HepG2 (cell line): ENCODE measurements around the gene ZMIZ1. TPM values are rescaled to one million over a fixed set of nuclear protein-coding genes. Genes with fewer than 3 reads are reported as not detected.

ENCODE experiments used
- ATAC-seq: fragments of 200-7000 bp; cut with Tn5 transposase; 3 replicates; pipeline ENCODE4 v1.9.1; 2020; ENCODE audit warnings: mild to moderate bottlenecking, moderate library complexity
- BruUV-seq: library from RNA; stranded (reverse); fragments of 400-500 nt; replicated peaks from 2 replicates; lab custom pipeline; 2021; lab: Mats Ljungman, UMichigan
- CTCF ChIA-PET: fragments of 300-600 bp; formaldehyde crosslinking; extraction: SDS; loops from one replicate; lab custom pipeline; 2021; ENCODE audit warnings: low total read pairs, inconsistent platforms, low intra/inter-chr PET ratio; lab: Yijun Ruan, JAX
- POLR2A ChIA-PET: fragments of 350-600 bp; sonication (Branson Sonifier 250); formaldehyde crosslinking; loops from one replicate; lab custom pipeline; 2020; ENCODE audit warnings: antibody characterized with exemption, inconsistent platforms; lab: Yijun Ruan, JAX
- DNase-seq: peaks from one replicate; pipeline ENCODE4 v3.0.0-alpha.2; 2015; ENCODE audit warnings: low spot score
- FAIRE-seq: peaks from 3 replicates; lab custom pipeline; 2011; peaks lifted over from hg19 to GRCh38; lab: Jason Lieb, UNC
- H2AFZ ChIP-seq: one replicate; pipeline ENCODE4 v1.6.1; 2011; ENCODE audit warnings: low read length, inconsistent platforms
- H3K27ac ChIP-seq: fragments of 300-600 bp; 3 replicates; pipeline ENCODE4 v1.8.0; 2011; ENCODE audit warnings: mixed run types, mild to moderate bottlenecking, mixed read lengths, low read length, inconsistent platforms; ENCODE audit not compliant: insufficient read depth; ENCODE audit errors: extremely low read length
- H3K27me3 ChIP-seq, 2 experiments: fragments of 200-600 bp in 1 of 2; 2 replicates in 1 of 2; 3 replicates in 1 of 2; pipeline versions ENCODE4 v1.6.0 to v1.8.0; 2011; ENCODE audit warnings: low read length in 2 of 2, mild to moderate bottlenecking in 2 of 2, moderate library complexity in 2 of 2, inconsistent platforms in 1 of 2; ENCODE audit not compliant: insufficient read depth in 2 of 2, control insufficient read depth in 1 of 2
- H3K36me3 ChIP-seq, 2 experiments: fragments of 200-600 bp in 1 of 2; replicated peaks in 1 of 2; 2 replicates in 1 of 2; 3 replicates in 1 of 2; pipeline versions ENCODE4 v1.5.1 to v1.8.0; 2011; ENCODE audit warnings: low read length in 2 of 2, inconsistent platforms in 1 of 2; ENCODE audit not compliant: insufficient read depth in 2 of 2, control insufficient read depth in 1 of 2
- H3K4me1 ChIP-seq: 2 replicates; pipeline ENCODE4 v1.5.1; 2012; ENCODE audit warnings: low read length, inconsistent platforms; ENCODE audit not compliant: insufficient read depth
- H3K4me2 ChIP-seq: 2 replicates; pipeline ENCODE4 v1.6.0; 2011; ENCODE audit warnings: low read depth, low read length, inconsistent platforms
- H3K4me3 ChIP-seq, 3 experiments: fragments of 200-600 bp in 1 of 3; sonication (generic), shearing (Covaris generic) in 1 of 3; replicated peaks in 1 of 3; 2 replicates each; pipeline ENCODE4 v1.5.1; 2011 to 2016; ENCODE audit warnings: low read length in 3 of 3, inconsistent platforms in 2 of 3, low read depth in 2 of 3, mild to moderate bottlenecking in 2 of 3, control low read depth in 1 of 3, mixed read lengths in 1 of 3; ENCODE audit not compliant: insufficient read depth in 1 of 3
- H3K79me2 ChIP-seq: one replicate; pipeline ENCODE4 v1.6.1; 2011; ENCODE audit warnings: low read length, inconsistent platforms; ENCODE audit not compliant: insufficient read depth
- H3K9ac ChIP-seq: 2 replicates; pipeline ENCODE4 v1.6.0; 2011; ENCODE audit warnings: mild to moderate bottlenecking, low read depth, low read length, inconsistent platforms; ENCODE audit not compliant: insufficient read depth
- H3K9me3 ChIP-seq: 2 replicates; pipeline ENCODE4 v1.5.1; 2012; ENCODE audit warnings: mild to moderate bottlenecking, low read length
- H4K20me1 ChIP-seq: 2 replicates; pipeline ENCODE4 v1.6.0; 2011; ENCODE audit warnings: inconsistent platforms, mild to moderate bottlenecking, low read length, moderate library complexity; ENCODE audit not compliant: insufficient read depth
- CHD4 ChIP-seq: fragments of 200-600 bp; sonication (generic); IDR thresholded peaks from 2 replicates; pipeline ENCODE4 v1.7.0; 2017; ENCODE audit warnings: mild to moderate bottlenecking, low read length, borderline replicate concordance
- ZNF552 ChIP-seq: sonication (generic); formaldehyde crosslinking; IDR thresholded peaks from 2 replicates; pipeline ENCODE4 v1.9.0; 2022; ENCODE audit warnings: missing genetic modification reagents, mild to moderate bottlenecking, borderline replicate concordance
- ZNF567 ChIP-seq: sonication (generic); formaldehyde crosslinking; IDR thresholded peaks from 2 replicates; pipeline ENCODE4 v1.8.1; 2023; ENCODE audit warnings: mild to moderate bottlenecking, missing genetic modification reagents, borderline replicate concordance
- WGBS: methylation state at CpG from one replicate; pipeline ENCODE4 v1.1.6; 2017; ENCODE audit warnings: low lambda C conversion rate; 5-methylcytosine and 5-hydroxymethylcytosine counted together
- in situ Hi-C: cut with HindIII; loops from 2 replicates; pipeline ENCODE4 v1.10.0; 2017; ENCODE audit warnings: low pct_unique_long_range_greater_than_20kb; ENCODE audit not compliant: extremely low pct_ligation_motif_present
- intact Hi-C: fragments of 100-400 bp; cut with micrococcal nuclease; formaldehyde crosslinking; loops from one replicate; pipeline ENCODE4 v1.10.0; 2022; ENCODE audit not compliant: unreplicated experiment
- polyA plus RNA-seq, 8 experiments: library from polyadenylated mRNA; depleted of rRNA in 3 of 8; stranded (reverse) in 7 of 8; unstranded in 1 of 8; fragments of >200 nt; fragmentation: Illumina TruSeq in 4 of 8; extraction: Trizol in 4 of 8; gene quantifications; 2 replicates each; pipeline versions ENCODE4 v1.2.1 to v1.2.3, GENCODE V29; 2011 to 2016; ENCODE audit warnings: low read depth in 4 of 8, missing spikeins in 1 of 8, mixed read lengths in 1 of 8; ENCODE audit not compliant: insufficient read depth in 1 of 8
- total RNA-seq, 5 experiments: library from RNA; depleted of rRNA; stranded (reverse); fragments of >200 nt; fragmentation: Illumina TruSeq; extraction: Trizol; gene quantifications; 2 replicates each; pipeline ENCODE4 v1.2.3, GENCODE V29; 2016; ENCODE audit warnings: low read depth in 1 of 5
- TF ChIP-seq, protein P1 (sequence below): sonication (generic); formaldehyde crosslinking; IDR thresholded peaks from 2 replicates; pipeline ENCODE4 v1.9.0; 2021; ENCODE audit warnings: mild to moderate bottlenecking, missing genetic modification reagents

Gene ZMIZ1
- total and polyA plus RNA-seq, 2 of the 13 experiments (the other 11 are each of a cell fraction or from before 2014, with no cell fraction given) = 5.3 to 10.2 TPM

DNA sequence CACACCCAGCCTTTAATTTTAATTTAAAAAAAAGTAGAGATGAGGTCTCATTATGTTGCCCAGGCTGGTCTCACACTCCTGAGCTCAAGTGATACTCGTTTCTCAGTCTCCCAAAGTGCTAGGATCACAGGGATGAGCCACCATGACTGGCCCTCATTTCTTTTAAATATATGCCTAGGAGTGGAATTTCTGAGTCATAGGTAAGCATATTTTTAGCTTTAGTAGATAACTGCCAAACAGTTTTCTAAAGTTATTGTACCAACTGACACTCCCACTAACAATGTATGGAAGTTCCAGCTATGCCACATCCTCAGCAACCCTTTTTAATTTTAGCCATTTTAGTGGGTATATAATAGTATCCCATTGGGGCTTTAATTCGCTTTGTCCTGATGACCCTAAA is 264.7 kb downstream of the ZMIZ1 start (continued):
- TF ChIP-seq ZNF552 (CRISPR knock-in tag) (no peak), ZNF567 (CRISPR knock-in tag) (no peak)

DNA sequence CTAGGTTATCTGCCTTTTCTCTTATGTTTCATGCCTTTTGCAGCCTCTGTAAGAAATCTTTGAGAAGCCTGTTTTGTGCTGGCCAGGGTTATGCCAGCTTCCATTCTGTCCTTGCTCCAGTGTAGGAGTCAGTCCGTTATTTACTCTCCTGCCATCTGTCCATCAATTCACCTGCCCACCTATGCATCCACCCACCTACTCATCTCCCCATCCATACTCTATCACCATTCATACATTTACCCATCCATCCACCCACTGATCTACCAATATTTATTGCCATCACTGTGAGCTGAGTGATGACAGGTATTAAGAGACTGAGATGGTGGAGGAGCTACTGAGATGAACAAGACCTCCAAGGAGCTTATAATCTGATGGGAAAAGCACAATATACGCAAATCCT is 265.8 kb downstream of the ZMIZ1 start:
- peak overlapping the region; percentile 98 for H3K27ac ChIP-seq

More for the DNA sequence above, 265.8 kb downstream of the ZMIZ1 start:
- ChIA-PET CTCF (no interaction called here), POLR2A (interaction anchor here (1.0 to 5.3 kb wide), 6 partner anchors 12 to 32 kb away, joined by 3 to 134 read pairs (median 8); partner anchors contain the start of gene PPIF)
- DNase-seq (no peak), ATAC-seq (no peak), FAIRE-seq (peak; percentile 30)
- in situ Hi-C loops = no loop called here
- no peaks in the 10 kb centered on the region for H4K20me1 ChIP-seq
- H3K4me1 ChIP-seq = peaks cover 65% of the 10 kb centered on the region
- H3K9me3 ChIP-seq = no peaks in the 10 kb centered on the region
- H2AFZ ChIP-seq = no peak overlapping the region
- TF ChIP-seq CHD4 = no peak
- TF ChIP-seq, protein P1, sequence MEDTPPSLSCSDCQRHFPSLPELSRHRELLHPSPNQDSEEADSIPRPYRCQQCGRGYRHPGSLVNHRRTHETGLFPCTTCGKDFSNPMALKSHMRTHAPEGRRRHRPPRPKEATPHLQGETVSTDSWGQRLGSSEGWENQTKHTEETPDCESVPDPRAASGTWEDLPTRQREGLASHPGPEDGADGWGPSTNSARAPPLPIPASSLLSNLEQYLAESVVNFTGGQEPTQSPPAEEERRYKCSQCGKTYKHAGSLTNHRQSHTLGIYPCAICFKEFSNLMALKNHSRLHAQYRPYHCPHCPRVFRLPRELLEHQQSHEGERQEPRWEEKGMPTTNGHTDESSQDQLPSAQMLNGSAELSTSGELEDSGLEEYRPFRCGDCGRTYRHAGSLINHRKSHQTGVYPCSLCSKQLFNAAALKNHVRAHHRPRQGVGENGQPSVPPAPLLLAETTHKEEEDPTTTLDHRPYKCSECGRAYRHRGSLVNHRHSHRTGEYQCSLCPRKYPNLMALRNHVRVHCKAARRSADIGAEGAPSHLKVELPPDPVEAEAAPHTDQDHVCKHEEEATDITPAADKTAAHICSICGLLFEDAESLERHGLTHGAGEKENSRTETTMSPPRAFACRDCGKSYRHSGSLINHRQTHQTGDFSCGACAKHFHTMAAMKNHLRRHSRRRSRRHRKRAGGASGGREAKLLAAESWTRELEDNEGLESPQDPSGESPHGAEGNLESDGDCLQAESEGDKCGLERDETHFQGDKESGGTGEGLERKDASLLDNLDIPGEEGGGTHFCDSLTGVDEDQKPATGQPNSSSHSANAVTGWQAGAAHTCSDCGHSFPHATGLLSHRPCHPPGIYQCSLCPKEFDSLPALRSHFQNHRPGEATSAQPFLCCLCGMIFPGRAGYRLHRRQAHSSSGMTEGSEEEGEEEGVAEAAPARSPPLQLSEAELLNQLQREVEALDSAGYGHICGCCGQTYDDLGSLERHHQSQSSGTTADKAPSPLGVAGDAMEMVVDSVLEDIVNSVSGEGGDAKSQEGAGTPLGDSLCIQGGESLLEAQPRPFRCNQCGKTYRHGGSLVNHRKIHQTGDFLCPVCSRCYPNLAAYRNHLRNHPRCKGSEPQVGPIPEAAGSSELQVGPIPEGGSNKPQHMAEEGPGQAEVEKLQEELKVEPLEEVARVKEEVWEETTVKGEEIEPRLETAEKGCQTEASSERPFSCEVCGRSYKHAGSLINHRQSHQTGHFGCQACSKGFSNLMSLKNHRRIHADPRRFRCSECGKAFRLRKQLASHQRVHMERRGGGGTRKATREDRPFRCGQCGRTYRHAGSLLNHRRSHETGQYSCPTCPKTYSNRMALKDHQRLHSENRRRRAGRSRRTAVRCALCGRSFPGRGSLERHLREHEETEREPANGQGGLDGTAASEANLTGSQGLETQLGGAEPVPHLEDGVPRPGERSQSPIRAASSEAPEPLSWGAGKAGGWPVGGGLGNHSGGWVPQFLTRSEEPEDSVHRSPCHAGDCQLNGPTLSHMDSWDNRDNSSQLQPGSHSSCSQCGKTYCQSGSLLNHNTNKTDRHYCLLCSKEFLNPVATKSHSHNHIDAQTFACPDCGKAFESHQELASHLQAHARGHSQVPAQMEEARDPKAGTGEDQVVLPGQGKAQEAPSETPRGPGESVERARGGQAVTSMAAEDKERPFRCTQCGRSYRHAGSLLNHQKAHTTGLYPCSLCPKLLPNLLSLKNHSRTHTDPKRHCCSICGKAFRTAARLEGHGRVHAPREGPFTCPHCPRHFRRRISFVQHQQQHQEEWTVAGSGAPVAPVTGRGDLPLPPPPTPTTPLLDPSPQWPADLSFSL (CRISPR knock-in tag) = 0 out of 2 replicates have a peak, but pooled peaks have one; percentile 3
- H3K4me2 ChIP-seq = no peak overlapping the region; the same call in 1 of the 2 replicates
- 89% methylated on average over 2 of the region's 2 CpGs for WGBS
- H3K9ac ChIP-seq = peak overlapping the region; percentile 77
- no peaks in the 10 kb centered on the region for H3K27me3 ChIP-seq
- intact Hi-C loops = loop anchor here (2.0 kb wide), 1 partner anchor 18 kb away; no protein-coding TSS in a partner anchor
- peak overlapping the region in 1 of 3 experiments; percentile 51; a peak in 1 of 6 replicates for H3K4me3 ChIP-seq
- H3K79me2 ChIP-seq = no peaks in the 10 kb centered on the region
- no peaks in the 10 kb centered on the region for H3K36me3 ChIP-seq
- BruUV-seq = no TSS peak
